GM18507 (cell line): ENCODE measurements around the gene UGT1A5.
"Not testable (repeated sequence)": the region's sequence is repeated elsewhere in the genome, so short reads cannot be mapped to it uniquely, and the experiment has no call there.

ENCODE experiments used
- DNase-seq: peaks from one replicate; pipeline ENCODE4 v3.0.0; 2011; ENCODE audit warnings: low read depth; ENCODE audit not compliant: insufficient read length; ENCODE audit errors: extremely low spot score
- FAIRE-seq: peaks from 2 replicates; lab custom pipeline; 2011; peaks lifted over from hg19 to GRCh38; lab: Jason Lieb, UNC

Gene UGT1A5

DNA sequence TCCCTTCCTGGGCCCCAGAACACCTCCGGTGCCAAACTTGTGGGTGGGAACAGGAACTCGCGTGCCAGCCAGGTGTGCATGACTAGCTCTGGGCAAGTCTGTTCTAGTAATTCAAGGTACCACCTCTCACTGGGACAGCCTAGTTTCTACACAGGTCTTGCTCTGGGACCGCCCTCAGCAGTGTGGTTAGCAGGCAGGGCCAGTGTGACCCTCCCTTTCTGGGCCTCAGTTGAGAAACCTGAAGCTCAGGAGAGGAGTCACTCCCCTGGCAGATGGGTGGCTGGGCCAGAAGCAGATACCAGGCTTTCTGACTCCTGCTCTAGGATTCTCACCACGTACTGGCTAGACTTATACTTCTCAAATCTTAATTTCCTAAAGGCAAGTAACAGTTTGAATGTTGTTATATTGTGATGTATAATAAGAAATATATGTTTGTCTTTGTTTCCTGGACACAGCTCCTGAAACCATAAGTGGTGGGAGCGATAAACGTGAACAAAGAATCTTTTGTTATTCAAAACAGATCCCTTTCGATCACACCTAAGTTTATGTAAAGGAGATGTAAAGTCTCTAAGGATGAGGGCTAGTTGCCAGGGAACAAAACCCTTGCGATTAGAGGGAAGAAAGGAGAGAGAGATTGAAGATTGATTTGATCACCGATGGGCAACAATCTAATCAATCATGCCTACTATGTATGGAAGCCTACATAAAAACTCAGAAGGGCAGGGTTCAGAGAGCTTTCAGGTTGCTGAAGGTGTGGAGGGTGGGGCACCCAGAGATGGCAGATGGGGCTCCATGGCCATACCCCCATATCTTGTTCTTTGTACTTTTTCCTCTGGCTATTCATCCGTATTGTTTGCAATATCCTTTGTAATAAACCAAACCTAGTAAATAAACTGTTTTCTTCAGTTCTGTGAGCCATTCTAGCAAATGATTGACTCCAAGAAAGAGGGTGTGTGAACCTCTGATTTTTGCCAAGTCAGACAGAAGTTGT, 21.0 kb upstream of the UGT1A5 start:
- FAIRE-seq = no peak
- no peak for DNase-seq

DNA sequence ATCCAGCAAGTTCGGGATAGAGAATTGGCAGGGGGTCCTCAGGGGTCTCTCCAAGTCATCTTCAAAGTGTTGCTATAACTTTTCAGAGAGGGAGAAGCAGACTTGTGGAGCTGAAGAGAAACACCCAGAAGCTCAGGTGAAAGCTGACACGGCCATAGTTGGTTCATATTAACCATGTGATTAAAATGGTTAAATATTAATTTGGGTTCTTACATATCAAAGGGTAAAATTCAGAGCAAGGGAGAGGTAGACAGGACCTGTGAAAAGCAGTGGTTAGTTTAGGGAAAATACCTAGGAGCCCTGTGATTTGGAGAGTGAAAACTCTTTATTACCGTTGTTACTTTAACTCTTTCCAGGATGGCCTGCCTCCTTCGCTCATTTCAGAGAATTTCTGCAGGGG, 20.1 kb upstream of the UGT1A5 start, which contains the start of gene UGT1A6:
UGT1A6 (plus strand) TSS at position 243 of the 400 bp plus-strand sequence; CDS start at position 358, 115 bp downstream.
- DNase-seq (no peak), FAIRE-seq (no peak)

DNA sequence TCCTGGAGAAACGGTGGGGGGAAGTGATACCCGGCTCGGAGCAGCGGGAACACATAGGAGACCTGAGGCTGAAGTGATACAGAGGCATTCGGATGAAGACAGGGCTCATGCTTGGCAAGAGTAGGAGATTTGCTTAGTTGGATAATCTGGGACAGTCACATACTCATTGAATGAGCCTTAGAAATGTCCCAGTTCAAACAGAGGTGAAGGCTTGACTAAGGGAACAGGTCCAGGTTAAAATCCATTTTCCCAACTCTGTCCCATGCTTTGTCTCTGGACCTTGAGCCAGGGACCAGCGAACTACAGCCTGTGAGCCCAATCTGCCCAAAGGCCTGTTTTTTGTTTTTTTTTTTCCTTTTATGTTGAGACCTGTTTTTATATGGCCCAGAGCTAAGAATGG, 18.7 kb upstream of the UGT1A5 start:
- DNase-seq = no peak
- FAIRE-seq = no peak

DNA sequence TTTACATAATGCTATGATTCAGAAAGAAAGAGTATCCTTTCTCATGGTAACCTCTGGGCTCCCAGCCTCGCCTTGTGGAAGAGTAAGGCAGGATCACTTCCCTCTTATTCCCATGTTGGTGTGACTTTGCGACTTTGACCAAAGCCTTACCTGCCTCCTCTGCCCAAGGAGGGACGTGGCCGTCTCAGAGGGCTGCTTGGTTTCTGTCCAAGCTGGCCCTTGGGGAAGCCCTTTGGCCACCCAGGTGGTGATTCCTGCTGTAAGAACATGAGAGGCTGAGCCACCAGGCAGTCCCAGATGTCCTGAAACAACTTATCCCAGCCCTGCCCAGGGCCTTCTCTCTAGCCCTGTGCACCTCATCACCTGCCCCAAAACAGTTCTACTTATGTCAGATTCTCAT, 14.0 kb upstream of the UGT1A5 start:
- DNase-seq (no peak), FAIRE-seq (no peak)

DNA sequence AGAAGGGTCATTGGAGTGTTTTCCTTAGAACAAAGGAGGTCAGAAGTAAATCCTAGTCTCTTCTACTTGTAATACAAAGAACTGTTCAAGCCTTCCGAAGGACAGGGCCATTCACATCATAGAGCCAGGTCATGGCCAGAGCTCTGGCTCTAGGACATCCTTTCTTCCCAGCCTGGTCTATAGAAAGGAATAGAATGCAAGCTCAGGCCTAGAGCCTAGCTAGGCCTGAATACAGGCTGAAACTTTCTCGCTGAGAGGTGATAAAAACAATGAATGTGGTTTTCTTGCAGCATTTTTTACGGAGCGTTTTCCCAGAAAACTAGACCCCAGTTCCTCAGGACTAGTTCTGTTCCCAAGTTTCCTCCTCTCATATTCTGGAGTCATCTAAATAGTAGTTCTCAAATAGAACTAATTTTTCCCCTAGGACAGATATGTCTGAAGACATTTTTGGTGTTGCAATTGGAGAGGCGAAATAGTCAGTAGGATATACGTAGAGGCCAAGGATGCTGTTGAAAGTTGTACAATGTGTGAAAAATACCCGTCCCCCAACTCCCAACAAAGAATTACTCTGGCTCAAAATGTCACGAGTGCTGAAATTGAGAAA, 13.2 kb upstream of the UGT1A5 start:
- DNase-seq (no peak), FAIRE-seq (no peak)

DNA sequence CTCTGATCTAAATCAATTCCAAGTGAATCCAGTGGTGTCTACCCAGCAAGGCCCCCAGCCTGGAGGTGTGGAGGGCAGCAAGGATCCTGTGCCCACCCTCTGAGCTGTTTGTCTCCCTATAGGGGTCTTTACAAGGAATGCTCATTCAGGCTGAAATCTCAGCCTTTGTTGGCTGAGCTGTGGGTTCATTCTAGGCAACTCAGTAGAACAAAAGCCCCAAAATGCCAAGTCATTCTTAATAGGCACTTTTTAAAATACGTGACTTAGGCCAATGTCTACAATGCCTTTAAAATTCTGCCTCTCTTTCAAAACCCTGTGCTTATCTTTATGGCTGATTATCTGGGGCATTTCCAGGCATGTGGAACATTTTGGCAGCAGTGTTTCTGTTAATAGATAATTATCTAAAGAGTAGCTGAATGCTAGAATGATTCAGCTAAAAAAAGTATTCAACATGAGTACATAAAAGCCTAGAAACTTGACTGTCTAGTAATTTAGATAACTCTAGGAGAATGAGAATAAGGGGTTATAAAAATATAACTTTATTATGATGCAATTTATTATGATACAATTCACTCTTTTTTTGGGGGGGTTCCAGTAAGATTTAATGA, 12.6 kb upstream of the UGT1A5 start:
- no peak for FAIRE-seq
- DNase-seq = no peak

DNA sequence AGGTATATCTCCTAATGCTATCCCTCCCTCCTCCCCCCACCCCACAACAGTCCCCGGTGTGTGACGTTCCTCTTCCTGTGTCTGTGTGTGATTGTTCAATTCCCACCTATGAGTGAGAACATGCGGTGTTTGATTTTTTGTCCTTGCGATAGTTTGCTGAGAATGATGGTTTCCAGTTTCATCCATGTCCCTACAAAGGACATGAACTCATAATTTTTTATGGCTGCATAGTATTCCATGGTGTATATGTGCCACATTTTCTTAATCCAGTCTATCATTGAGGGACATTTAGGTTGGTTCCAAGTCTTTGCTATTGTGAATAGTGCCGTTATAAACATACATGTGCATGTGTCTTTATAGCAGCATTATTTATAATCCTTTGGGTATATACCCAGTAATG, 11.9 kb upstream of the UGT1A5 start:
- not testable (repeated sequence) for FAIRE-seq, DNase-seq

DNA sequence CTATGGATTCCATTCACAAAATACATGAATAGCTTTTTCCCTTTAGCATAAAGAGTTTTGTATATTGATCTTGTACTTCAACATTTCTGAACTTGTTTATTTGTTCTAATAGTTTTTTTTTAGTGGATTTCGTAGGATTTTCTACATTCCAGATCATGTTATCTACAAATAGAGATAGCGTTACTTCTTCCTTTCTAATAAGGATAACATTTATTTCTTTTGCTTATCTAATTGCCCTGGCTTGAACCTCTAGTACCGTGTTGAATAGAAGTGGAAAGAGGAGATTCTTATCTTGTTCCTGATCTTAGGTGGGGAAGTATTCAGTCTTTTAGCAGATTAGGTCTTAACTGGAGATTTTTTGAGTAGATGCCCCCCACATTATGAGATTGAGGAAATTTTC, 10.5 kb upstream of the UGT1A5 start:
- DNase-seq = no peak
- FAIRE-seq = no peak

DNA sequence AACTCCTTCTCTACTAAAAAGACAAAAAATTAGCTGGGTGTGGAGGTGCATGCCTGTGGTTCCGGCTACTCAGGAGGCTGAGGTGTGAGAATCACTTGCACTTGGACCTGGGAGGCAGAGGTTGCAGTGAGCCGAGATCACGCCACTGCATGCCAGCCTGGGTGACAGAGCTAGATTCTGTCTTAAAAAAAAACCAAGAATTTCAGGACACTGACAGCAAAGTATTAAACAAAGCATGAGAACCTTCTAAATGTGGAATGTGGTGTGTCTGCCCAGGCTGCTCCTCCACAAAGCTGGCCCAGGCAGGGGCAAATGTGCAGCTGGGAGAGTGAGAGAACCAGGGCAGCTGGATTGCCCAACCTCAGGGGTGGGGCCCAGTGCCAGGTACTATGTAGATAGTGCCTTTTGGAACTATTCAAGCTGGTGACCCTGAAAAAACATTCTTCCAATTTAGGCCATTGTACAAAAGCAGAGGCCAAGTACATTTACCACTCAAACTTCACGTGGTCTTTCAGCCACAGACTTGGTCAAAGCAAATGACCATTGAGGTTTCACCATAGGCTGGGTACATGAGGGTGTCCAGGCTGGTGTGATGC, 6.7 kb upstream of the UGT1A5 start:
- DNase-seq = no peak
- no peak for FAIRE-seq

DNA sequence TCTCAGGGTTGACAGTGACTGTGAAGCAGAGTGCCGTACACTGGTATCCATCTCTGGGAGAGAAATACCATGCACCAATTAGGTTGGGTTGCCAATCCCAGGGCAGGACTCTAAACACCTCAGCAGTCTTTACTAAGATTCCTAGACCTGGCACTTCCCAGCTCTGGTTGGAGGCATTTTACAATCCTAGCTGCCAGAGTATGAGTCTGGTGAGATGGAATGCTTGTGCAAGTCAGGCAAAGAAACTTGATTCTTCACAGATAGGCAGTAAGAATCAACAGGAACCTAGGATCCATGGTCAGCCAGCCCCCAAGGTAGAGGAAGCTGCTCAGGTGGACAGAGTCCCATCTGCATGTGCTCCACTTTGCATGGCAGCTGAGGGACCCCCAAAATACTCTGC, 6.0 kb upstream of the UGT1A5 start:
- FAIRE-seq = no peak
- no peak for DNase-seq

DNA sequence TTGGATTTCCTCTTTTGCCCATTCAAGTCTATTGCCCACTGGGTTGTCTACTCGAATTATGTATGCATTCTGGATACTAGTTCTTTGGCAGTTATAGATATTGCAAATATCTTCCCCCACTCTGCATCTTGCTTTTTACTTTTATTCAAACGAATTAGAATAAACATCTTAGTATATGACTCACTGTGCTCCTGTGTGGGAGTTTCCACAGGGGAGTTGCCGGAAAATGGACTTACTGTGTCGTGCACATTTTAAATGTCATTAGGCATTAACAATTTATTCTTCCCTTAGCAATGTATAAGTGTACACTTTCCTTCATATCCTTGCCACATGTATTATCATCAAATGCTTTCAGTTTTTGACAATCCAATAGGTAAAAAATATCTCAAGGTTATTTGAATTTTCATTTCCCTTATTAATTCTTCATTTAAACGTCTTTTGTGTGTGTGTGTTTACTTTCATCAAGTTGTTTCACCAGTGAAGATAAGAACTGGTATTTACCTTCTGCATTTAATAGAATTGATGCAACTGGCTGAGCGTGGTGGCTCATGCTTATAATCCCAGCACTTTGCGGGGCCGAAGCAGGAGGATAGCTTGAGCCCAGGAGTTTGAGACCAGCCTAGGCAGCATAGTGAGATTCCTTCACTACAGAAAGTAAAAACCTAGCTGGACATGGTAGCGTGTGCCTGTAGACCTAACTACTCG, 4.6 kb upstream of the UGT1A5 start:
- no peak for FAIRE-seq

DNA sequence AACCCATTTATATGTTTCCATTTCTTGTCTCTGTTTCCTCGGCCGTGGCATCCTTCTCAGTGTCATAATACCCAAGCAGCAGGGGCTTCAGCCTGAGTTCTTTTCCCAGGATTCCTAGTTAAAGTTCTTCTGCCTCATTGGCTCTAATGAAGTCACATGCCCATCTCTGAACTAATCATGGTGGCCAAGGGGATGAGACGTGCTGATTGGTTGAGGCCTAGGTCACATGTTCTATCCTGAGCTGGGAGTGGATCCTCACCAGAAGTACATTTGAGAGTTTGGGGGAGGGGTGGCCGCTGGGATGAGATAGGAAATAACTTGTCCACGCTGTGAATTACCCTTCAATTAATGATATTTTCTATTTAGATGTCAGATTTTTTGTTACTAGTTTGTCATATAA, 3.8 kb upstream of the UGT1A5 start:
- DNase-seq = no peak
- no peak for FAIRE-seq

More for the DNA sequence above, 4.6 kb upstream of the UGT1A5 start:
- no peak for DNase-seq

DNA sequence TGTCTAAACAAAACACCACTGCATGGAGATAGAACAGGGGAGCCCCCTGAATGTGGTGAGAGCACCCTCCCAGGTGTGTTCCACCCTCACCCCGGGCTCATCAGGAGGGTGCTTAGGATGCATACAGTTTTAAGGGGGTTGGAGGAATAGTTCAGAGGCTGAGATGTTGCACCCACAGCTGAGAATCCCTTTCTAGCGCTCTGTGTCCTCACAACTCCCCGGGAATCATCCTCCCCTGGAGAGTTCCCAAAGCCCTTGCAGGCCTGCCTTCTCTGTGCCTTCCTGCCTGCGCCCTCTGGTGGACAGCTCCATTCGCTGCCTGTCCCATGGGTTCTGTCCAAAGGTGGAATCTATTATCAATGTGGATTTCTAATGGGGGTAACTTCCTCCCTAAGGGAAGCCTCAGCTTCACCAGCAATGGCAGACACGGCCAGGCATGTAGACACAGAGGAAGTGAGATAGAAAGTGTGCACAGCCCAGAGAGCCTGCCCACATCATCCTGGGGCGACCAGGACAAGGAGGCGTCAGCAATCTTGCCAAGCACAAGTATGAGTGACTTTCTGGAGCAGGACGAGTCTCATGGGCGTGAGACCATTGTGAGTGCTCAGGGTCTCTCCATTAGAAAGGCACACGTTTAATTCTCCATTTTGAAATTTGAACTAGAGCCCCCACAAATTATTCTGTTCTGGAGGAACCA, 1.2 kb upstream of the UGT1A5 start:
- FAIRE-seq (peak; percentile 74), DNase-seq (peak; percentile 7)

DNA sequence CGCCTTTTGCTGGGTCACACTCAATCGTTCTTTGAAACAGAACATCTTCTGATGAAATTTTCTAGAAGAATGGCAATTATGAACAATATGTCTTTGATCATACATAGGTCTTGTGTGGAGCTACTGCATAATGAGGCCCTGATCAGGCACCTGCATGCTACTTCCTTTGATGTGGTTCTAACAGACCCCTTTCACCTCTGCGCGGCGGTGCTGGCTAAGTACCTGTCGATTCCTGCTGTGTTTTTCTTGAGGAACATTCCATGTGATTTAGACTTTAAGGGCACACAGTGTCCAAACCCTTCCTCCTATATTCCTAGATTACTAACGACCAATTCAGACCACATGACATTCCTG, 532 bp downstream of the UGT1A5 start:
- FAIRE-seq (no peak), DNase-seq (no peak)

DNA sequence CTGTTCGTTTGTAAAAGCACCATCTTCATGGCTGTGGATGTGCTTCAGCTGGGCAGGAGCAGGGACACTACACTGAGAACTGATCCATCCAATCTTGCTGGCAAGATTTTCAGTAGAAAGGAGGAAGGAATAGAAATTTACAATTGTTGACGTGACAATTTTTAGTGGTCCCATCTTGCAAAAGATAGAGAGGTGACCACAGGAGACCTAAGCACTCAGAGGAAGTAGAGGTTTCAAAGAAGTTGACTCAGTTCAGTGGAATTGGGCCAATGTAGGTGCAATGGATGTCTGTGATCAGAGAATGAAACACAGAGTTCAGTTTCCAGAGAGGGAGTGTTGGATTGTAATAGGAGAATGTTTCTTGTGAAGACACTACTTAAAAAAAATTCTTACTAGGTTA, 1.4 kb downstream of the UGT1A5 start:
- no peak for DNase-seq
- FAIRE-seq = no peak

DNA sequence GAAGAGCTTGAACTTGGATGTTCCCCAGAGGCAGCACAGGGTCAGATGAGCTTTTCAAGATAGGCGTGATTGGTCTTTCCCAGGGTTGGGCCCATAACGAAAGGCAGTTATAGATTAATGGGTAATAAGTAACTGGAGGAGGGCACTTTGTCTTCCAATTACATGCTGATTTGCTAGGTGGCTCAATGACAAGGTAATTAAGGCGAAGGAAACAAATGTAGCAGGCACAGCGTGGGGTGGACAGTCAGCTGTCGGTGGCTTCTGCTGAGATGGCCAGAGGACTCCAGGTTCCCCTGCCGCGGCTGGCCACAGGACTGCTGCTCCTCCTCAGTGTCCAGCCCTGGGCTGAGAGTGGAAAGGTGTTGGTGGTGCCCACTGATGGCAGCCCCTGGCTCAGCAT, 5.8 kb downstream of the UGT1A5 start, which contains the start of gene UGT1A4:
UGT1A4 (plus strand) TSS at position 185 of the 400 bp plus-strand sequence; CDS start at position 270, 85 bp downstream.
- FAIRE-seq (no peak), DNase-seq (no peak)

DNA sequence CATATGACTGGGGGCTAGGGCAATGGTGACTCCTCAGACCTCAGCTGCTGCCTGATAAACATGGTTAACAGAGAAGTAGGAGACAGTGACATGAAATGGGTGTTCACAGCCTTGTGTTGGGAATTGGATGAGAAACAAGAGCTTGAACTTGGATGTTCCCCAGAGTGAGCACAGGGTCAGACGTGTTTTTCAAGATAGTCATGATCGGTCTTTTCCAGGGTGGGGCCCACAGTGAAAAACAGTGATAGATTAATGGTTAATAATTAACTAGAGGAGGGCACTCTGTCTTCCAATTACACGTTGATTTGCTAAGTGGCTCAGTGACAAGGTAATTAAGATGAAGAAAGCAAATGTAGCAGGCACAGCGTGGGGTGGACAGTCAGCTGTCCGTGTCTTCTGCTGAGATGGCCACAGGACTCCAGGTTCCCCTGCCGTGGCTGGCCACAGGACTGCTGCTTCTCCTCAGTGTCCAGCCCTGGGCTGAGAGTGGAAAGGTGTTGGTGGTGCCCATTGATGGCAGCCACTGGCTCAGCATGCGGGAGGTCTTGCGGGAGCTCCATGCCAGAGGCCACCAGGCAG, 16.1 kb downstream of the UGT1A5 start, which contains the start of gene UGT1A3:
UGT1A3 (plus strand) TSS at position 320 of the 579 bp plus-strand sequence; CDS start at position 405, 85 bp downstream.
- DNase-seq (no peak), FAIRE-seq (no peak)
